Measurements from ENCODE around the gene FAM20B. TPM values are rescaled to one million over a fixed set of nuclear protein-coding genes. Genes with fewer than 3 reads are reported as not detected.

The FAM20B gene
- total RNA-seq, 4 donors from 2014 or later: 16.3 to 27.3 (median 18.7) TPM

GRCh38 chr1:179105393-179105792, 79.7 kb downstream of the FAM20B start:
- intact Hi-C loops (cut with DNase I): no loop called here
- Histone ChIP-seq H3K4me3 (no peak overlapping the region), H3K27ac (no peak overlapping the region), H3K4me1 (no peaks in the 10 kb centered on the region), H3K9me3 (no peaks in the 10 kb centered on the region), H3K36me3 (peaks cover 13 to 45% (median 25%) of the 10 kb centered on the region in 3 donors), H3K27me3 (no peaks in the 10 kb centered on the region)
- WGBS, 2 donors: 41 to 56% methylated on average over 7 of the region's 7 CpGs
- TF ChIP-seq POLR2A (IDR thresholded peaks at IDR 0.05): no peak
- TF ChIP-seq, protein P1, sequence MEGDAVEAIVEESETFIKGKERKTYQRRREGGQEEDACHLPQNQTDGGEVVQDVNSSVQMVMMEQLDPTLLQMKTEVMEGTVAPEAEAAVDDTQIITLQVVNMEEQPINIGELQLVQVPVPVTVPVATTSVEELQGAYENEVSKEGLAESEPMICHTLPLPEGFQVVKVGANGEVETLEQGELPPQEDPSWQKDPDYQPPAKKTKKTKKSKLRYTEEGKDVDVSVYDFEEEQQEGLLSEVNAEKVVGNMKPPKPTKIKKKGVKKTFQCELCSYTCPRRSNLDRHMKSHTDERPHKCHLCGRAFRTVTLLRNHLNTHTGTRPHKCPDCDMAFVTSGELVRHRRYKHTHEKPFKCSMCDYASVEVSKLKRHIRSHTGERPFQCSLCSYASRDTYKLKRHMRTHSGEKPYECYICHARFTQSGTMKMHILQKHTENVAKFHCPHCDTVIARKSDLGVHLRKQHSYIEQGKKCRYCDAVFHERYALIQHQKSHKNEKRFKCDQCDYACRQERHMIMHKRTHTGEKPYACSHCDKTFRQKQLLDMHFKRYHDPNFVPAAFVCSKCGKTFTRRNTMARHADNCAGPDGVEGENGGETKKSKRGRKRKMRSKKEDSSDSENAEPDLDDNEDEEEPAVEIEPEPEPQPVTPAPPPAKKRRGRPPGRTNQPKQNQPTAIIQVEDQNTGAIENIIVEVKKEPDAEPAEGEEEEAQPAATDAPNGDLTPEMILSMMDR (IDR thresholded peaks at IDR 0.05): peak in 5 of 6 experiments; percentile 26 to 67 (median 40)
- DNase-seq: no peak

DNA sequence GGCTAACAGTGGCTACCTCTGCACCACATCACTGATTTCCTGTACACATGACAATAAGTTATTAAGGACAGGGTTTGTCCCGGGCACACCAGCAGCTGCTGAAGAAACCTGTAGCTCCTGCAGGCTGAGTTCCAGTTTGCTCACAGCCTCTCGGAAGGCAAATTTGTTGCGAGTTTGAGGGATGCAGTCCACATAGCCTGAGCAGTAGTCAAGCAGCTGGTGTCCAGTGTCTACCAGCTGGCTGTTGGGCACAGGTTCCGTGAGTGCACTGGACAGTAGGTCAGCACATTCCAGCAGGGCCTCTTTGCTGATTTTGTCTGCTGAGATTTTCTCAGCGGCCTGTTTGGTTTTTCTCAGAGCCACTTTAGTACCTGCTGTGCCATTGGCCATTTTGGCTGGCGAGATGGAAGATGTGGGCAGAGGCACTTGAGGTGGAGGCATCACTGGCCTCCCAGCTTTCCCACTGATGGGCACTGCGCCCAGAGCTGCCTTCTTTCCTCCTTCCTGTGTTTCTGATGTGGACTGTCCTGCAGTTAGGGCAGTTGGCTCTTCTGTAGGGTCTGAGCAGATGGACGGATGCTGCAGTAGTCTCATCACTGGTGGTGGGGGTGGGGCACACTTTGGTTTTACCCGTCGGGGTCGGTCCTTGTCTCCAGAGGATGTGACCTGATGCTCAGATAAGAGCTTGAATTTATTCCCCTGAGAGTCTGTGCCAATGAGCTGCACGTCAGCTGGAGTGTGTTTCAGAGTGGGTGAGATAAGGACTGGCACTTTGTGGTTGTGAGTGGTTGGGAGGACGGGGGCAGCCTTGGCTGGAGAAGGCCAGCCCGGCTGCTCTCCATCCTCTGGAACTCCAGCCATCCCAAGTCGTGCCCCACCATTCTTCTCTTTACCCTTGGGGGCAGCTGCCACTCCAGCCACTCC, 82.3 kb downstream of the FAM20B start:
- intact Hi-C loops (cut with DNase I): no loop called here
- 81 to 86% methylated on average over 4 to 7 of the region's 15 CpGs for WGBS, 2 donors
- Histone ChIP-seq H3K4me3 (no peak overlapping the region), H3K36me3 (peaks cover 18 to 65% (median 25%) of the 10 kb centered on the region in 3 donors), H3K27ac (no peak overlapping the region), H3K27me3 (no peaks in the 10 kb centered on the region), H3K4me1 (no peaks in the 10 kb centered on the region), H3K9me3 (no peaks in the 10 kb centered on the region)
- DNase-seq: no peak
- TF ChIP-seq, protein P1 (IDR thresholded peaks at IDR 0.05): no peak
- TF ChIP-seq POLR2A (IDR thresholded peaks at IDR 0.05): no peak

DNA sequence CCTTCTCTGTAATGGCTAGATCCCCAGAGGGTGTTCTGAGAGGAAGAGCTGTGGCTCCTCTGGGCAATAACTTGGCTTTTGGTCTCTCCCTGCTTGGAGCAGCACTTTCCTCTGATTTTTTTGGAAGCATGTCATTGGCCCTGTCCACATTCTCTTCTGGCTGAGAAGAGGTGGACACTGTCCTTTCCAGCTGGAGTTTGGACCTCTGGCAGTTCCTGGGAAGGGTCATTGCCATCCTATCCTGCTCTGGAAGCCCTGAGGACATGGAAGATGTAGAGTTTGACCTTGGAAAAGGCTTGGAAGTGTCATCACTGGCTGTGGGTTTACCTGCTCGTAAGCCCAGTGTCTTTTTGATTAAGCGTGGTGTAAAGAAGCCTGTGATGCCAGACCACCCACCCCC, 83.0 kb downstream of the FAM20B start:
- TF ChIP-seq POLR2A (IDR thresholded peaks at IDR 0.05): no peak
- TF ChIP-seq, protein P1 (IDR thresholded peaks at IDR 0.05): no peak
- no peak overlapping the region for H3K4me3 ChIP-seq
- intact Hi-C loops (cut with DNase I): no loop called here

DNA sequence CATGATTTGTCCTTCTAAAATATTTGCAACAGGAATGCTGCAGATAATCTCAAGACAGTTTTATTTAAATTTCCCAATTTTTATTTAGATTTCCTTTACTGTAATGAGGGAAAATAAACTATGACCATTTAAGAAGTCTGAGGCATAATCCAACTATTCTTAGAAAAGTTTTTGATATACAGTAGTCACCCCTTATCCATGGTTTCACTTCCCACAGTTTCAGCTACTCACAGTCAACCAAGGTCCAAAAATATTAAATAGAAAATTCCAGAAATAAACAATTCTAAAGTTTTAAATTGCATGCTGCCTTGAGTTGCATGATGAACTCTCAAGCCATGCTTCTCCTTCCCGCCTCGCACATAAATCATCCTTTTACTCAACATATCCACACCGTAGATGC, 89.5 kb downstream of the FAM20B start:
- no peak for TF ChIP-seq POLR2A (IDR thresholded peaks at IDR 0.05)
- TF ChIP-seq, protein P1 (IDR thresholded peaks at IDR 0.05): no peak
- Histone ChIP-seq H3K27me3 (no peaks in the 10 kb centered on the region), H3K4me3 (no peak overlapping the region), H3K4me1 (peaks cover 0 to 12% (median 0%) of the 10 kb centered on the region in 3 donors), H3K9me3 (no peaks in the 10 kb centered on the region), H3K36me3 (peaks cover 1 to 80% (median 12%) of the 10 kb centered on the region in 3 donors), H3K27ac (no peak overlapping the region)
- intact Hi-C loops (cut with DNase I): no loop called here
- 89 to 92% methylated on average over 3 of the region's 3 CpGs for WGBS, 2 donors
- no peak for DNase-seq

More for the DNA sequence above, 83.0 kb downstream of the FAM20B start:
- H3K9me3 ChIP-seq: no peaks in the 10 kb centered on the region
- no CpG with 5 or more reads among the region's 2 CpGs for WGBS, 2 donors
- DNase-seq: no peak
- H3K36me3 ChIP-seq: peaks cover 18 to 70% (median 25%) of the 10 kb centered on the region in 3 donors
- no peaks in the 10 kb centered on the region for H3K4me1 ChIP-seq
- H3K27me3 ChIP-seq: no peaks in the 10 kb centered on the region
- no peak overlapping the region for H3K27ac ChIP-seq

DNA sequence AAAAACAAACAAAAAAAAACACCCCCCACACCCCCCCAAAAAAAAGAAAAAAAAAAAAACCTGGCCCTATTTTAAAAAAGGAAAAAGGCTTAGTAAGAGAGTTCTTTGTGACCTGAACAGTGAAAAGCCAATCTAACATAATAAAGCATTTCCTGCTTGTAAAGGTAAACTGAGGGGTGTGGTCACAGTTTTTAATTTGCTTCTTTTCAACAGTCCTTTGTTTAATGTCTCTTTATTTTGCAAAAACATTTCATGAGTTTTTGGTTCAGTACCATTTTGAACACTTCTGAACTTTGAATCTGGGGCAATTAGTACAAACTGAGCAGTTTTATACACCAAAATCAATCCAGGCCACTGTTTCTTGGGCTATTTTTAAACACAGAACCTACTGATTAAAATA, 93.8 kb downstream of the FAM20B start:
- peaks cover 0 to 17% (median 0%) of the 10 kb centered on the region in 3 donors for H3K4me1 ChIP-seq
- intact Hi-C loops (cut with DNase I): no loop called here
- H3K27ac ChIP-seq: peak overlapping the region in 1 of 4 donors; percentile 19
- no peak overlapping the region for H3K4me3 ChIP-seq
- no peaks in the 10 kb centered on the region for H3K9me3 ChIP-seq
- TF ChIP-seq, protein P1 (IDR thresholded peaks at IDR 0.05): no peak
- TF ChIP-seq POLR2A (IDR thresholded peaks at IDR 0.05): no peak
- H3K36me3 ChIP-seq: peaks cover 0 to 66% (median 5%) of the 10 kb centered on the region in 3 donors
- DNase-seq: no peak
- H3K27me3 ChIP-seq: no peaks in the 10 kb centered on the region
